GM21367 (cell line): ENCODE measurements around the gene UGT1A6.
"Not testable (repeated sequence)": the region's sequence is repeated elsewhere in the genome, so short reads cannot be mapped to it uniquely, and the experiment has no call there.

Experiments used
- ATAC-seq: cut with Tn5 transposase; IDR thresholded peaks from one replicate; pipeline ENCODE4 v1.9.1; 2021; ENCODE audit not compliant: unreplicated experiment

UGT1A6 gene

DNA sequence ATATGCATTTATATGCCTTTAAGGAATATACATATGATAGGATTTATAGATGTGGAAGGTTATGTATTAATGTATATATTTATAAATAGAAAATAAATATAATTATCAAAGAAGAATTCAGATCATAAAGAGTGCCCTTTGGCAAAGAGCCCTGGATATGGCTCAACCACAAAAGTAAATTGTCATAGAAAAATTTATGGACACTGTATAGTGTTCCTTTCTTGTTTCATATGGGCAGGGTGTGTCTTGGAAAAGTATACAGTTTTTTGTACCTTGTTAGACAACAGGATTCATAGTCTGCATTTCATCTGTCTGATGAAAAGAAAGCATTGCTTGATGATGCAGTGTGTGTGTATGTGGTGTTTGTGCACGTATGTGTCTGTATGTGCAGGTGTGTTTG lies 8.1 kb upstream of the UGT1A6 start:
- no peak for ATAC-seq

DNA sequence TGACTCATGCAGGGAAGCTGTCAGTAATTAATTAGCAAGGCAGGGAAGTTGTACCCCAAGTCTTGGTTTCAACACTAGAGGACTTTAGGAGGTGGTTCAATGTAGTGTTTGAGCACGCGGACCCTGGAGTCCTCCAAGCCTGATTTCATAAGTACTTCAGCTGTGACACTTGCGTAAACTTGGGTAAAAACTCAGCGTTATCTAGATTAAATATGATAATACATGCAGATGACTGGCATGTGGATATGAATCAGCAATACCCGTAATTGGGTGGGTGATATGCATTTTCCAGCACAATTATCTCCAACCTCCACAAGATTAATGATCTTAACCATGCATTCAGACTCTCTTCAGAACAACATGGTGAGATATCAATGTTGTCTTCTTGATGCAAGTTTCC lies 5.8 kb upstream of the UGT1A6 start:
- no peak for ATAC-seq

- ATAC-seq, result no peak
These were observed 4.3 kb upstream of the UGT1A6 start for GRCh38 chr2:233688341-233688740.

DNA sequence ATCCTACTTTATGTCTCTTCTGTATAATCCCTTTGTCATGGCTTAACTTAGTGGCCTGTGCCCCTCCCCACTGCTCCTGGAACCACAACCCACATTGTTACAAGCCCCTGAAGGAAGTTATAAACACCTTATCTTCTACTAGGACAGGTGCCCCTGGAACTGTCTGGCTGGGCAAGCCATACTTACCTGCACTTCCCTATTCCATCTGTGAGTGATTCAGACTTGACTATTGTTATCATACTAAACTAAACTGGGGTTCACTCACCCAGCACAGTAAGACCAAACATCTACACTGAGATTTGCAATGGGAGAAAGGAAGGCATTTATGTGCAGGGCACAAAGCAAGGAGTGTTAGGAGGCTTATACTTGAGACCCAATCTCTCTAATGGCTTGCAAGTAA lies 3.7 kb upstream of the UGT1A6 start:
- ATAC-seq, result no peak

DNA sequence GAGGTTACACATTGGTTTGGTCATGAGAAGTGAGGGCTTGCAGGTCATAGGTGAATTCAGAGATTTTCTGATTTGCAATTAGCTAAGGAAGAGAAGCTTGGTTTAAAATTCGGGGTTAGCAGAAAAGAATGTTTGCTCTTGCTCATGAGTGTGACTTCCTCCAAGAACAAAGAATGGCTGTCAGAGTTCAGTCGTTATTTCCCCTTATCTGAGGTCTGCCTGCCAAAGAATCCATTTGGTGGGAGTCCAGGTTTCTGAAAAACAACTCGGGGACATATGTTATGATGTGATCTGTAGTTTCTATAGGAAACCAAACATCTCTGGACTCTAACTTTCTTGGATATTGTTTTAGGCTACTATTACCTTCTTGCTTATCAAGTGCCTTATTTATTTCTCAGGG lies 3.2 kb upstream of the UGT1A6 start:
- ATAC-seq, result no peak

DNA sequence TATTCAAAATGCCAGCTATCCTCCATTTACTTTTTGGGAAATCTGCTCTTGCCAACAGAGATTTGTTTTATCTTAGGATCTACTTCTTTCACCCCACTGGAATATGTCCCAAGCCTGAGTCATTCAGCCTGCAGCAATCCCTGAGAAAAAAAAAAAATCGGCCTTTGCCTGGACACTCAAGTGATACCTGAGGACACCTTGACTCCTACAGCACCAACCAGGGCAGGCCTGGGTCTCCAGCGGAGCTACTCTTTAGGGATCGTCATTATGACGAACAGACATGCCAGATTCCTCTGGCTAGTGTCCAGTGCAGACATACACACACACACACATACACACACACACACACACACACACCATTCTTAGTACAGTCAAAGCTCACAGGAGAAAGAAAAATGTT lies 2.2 kb upstream of the UGT1A6 start:
- no peak for ATAC-seq

DNA sequence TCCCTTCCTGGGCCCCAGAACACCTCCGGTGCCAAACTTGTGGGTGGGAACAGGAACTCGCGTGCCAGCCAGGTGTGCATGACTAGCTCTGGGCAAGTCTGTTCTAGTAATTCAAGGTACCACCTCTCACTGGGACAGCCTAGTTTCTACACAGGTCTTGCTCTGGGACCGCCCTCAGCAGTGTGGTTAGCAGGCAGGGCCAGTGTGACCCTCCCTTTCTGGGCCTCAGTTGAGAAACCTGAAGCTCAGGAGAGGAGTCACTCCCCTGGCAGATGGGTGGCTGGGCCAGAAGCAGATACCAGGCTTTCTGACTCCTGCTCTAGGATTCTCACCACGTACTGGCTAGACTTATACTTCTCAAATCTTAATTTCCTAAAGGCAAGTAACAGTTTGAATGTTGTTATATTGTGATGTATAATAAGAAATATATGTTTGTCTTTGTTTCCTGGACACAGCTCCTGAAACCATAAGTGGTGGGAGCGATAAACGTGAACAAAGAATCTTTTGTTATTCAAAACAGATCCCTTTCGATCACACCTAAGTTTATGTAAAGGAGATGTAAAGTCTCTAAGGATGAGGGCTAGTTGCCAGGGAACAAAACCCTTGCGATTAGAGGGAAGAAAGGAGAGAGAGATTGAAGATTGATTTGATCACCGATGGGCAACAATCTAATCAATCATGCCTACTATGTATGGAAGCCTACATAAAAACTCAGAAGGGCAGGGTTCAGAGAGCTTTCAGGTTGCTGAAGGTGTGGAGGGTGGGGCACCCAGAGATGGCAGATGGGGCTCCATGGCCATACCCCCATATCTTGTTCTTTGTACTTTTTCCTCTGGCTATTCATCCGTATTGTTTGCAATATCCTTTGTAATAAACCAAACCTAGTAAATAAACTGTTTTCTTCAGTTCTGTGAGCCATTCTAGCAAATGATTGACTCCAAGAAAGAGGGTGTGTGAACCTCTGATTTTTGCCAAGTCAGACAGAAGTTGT lies 952 bp upstream of the UGT1A6 start:
- ATAC-seq, result no peak

GRCh38 chr2:233693963-233694362 lies 1.3 kb downstream of the UGT1A6 start:
- no peak for ATAC-seq

DNA sequence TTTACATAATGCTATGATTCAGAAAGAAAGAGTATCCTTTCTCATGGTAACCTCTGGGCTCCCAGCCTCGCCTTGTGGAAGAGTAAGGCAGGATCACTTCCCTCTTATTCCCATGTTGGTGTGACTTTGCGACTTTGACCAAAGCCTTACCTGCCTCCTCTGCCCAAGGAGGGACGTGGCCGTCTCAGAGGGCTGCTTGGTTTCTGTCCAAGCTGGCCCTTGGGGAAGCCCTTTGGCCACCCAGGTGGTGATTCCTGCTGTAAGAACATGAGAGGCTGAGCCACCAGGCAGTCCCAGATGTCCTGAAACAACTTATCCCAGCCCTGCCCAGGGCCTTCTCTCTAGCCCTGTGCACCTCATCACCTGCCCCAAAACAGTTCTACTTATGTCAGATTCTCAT lies 6.0 kb downstream of the UGT1A6 start:
- no peak for ATAC-seq

DNA sequence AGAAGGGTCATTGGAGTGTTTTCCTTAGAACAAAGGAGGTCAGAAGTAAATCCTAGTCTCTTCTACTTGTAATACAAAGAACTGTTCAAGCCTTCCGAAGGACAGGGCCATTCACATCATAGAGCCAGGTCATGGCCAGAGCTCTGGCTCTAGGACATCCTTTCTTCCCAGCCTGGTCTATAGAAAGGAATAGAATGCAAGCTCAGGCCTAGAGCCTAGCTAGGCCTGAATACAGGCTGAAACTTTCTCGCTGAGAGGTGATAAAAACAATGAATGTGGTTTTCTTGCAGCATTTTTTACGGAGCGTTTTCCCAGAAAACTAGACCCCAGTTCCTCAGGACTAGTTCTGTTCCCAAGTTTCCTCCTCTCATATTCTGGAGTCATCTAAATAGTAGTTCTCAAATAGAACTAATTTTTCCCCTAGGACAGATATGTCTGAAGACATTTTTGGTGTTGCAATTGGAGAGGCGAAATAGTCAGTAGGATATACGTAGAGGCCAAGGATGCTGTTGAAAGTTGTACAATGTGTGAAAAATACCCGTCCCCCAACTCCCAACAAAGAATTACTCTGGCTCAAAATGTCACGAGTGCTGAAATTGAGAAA lies 6.8 kb downstream of the UGT1A6 start:
- ATAC-seq, result no peak

- no peak for ATAC-seq
These were observed 7.4 kb downstream of the UGT1A6 start for GRCh38 chr2:233700028-233700635.

- not testable (repeated sequence) for ATAC-seq
These were observed 8.2 kb downstream of the UGT1A6 start for GRCh38 chr2:233700842-233701241.

GRCh38 chr2:233702238-233702637 lies 9.5 kb downstream of the UGT1A6 start:
- no peak for ATAC-seq

- ATAC-seq, result no peak
These were observed 13.3 kb downstream of the UGT1A6 start for GRCh38 chr2:233705911-233706506.

GRCh38 chr2:233706720-233707119 lies 14.0 kb downstream of the UGT1A6 start:
- no peak for ATAC-seq

- no peak for ATAC-seq
These were observed 15.4 kb downstream of the UGT1A6 start for GRCh38 chr2:233707940-233708644.

DNA sequence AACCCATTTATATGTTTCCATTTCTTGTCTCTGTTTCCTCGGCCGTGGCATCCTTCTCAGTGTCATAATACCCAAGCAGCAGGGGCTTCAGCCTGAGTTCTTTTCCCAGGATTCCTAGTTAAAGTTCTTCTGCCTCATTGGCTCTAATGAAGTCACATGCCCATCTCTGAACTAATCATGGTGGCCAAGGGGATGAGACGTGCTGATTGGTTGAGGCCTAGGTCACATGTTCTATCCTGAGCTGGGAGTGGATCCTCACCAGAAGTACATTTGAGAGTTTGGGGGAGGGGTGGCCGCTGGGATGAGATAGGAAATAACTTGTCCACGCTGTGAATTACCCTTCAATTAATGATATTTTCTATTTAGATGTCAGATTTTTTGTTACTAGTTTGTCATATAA lies 16.3 kb downstream of the UGT1A6 start:
- no peak for ATAC-seq

- ATAC-seq, result no peak
These were observed 18.8 kb downstream of the UGT1A6 start for GRCh38 chr2:233711312-233712008.

- no peak for ATAC-seq
These were observed 20.0 kb downstream of the UGT1A6 start, which contains the start of gene UGT1A5 for GRCh38 chr2:233712611-233713261. Gene UGT1A5 (plus strand): TSS chr2:233712907. CDS start chr2:233712992, 85 bp downstream.

GRCh38 chr2:233713262-233713615 lies 20.5 kb downstream of the UGT1A6 start:
- ATAC-seq, result no peak
